D721Med (cell line): ENCODE data around the gene ZNF346.

Experiments
- DNase-seq: peaks from one replicate; pipeline ENCODE4 v3.0.0; 2011; ENCODE audit warnings: low spot score; ENCODE audit not compliant: insufficient read length
- FAIRE-seq: peaks from 2 replicates; lab custom pipeline; 2011; peaks lifted over from hg19 to GRCh38; lab: Jason Lieb, UNC
- TF ChIP-seq, protein P1 (sequence below): IDR thresholded peaks from 2 replicates; pipeline ENCODE4 v1.5.1; 2012; ENCODE audit warnings: mild to moderate bottlenecking, control low read depth; ENCODE audit not compliant: insufficient read depth; ENCODE audit errors: missing control alignments

The ZNF346 gene

DNA sequence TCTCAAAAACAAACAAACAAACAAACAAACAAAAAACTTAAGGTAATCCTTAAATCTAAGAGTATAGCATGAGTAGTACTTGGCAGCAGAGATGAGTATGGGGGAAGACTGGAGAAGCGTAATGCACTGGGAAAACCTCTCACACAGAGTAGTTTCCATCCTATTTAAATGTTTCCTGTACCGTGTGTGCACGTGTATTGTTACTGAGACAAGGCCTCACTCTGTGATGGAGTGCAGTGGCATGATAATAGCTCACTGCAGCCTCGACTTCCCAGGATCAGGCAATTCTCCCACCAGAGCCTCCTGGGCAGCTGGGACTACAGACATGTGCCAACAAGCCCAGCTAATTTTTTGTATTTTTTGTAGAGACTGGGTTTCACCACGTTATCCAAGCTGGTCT, 18.8 kb upstream of the ZNF346 start:
- FAIRE-seq (no peak), DNase-seq (no peak)
- TF ChIP-seq, protein P1, sequence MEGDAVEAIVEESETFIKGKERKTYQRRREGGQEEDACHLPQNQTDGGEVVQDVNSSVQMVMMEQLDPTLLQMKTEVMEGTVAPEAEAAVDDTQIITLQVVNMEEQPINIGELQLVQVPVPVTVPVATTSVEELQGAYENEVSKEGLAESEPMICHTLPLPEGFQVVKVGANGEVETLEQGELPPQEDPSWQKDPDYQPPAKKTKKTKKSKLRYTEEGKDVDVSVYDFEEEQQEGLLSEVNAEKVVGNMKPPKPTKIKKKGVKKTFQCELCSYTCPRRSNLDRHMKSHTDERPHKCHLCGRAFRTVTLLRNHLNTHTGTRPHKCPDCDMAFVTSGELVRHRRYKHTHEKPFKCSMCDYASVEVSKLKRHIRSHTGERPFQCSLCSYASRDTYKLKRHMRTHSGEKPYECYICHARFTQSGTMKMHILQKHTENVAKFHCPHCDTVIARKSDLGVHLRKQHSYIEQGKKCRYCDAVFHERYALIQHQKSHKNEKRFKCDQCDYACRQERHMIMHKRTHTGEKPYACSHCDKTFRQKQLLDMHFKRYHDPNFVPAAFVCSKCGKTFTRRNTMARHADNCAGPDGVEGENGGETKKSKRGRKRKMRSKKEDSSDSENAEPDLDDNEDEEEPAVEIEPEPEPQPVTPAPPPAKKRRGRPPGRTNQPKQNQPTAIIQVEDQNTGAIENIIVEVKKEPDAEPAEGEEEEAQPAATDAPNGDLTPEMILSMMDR, result no peak

DNA sequence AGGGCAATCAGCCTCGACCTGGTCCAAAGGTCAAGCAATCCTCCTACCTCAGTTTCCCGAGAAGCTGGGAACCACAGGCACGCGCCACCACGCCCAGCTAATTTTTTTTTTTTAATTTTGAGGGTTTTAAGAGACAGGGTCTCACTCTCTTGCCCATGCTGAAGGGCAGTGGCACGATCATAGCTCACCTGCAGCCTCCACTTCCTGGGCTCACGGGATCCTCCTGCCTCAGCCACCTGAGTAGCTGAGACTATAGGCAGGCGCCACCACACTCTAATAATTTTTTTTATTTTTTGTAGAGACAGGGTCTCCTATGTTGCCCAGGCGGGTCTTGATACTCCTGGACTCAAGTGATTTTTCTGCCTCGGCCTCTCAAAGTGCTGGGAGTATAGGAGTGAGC, 17.5 kb upstream of the ZNF346 start:
- DNase-seq, result no peak
- TF ChIP-seq, protein P1, result no peak
- no peak for FAIRE-seq

- DNase-seq, result no peak
- FAIRE-seq, result no peak
- TF ChIP-seq, protein P1, result peak; percentile 33
Measured at GRCh38 chr5:177005619-177006264, 16.8 kb upstream of the ZNF346 start.

DNA sequence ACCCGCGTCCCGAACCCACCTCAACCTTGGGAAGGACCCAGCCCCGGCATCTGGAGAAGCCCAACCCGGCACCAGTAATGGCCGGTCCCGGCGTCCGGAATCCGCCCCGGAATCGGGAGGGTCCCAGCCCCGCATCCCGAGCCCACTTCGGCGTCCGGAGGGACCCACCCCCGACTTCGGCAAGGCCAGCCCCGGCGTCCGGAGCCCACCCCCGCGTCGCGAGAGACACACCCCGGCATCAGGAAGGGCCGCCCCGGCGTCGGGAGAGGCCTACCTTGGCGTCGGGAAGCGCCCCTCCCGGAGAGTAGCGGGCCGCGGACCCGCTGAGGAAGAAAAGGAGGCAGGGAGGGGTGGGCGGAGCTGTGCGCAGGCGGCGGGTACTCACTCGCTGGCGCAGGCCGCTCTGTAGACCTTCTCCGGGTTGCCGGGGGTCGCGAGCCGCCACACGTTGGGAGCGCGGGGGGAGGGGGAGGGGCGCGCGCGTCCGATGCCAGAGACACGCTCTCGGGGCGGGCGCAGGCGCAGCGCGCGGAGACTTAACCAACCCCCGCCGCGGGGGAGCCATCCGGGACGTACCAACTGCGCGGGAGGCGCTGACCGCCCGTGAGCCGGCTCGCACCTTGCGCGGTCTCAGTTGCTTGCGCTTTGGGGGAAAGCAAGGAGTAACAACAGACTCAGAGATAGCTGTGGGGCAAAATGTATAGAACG, 16.1 kb upstream of the ZNF346 start, which contains the start of gene UIMC1:
Gene UIMC1 (minus strand): TSS at position 515 of the 708 bp plus-strand sequence. CDS start 24,164 bp downstream, outside the sequence.
- no peak for FAIRE-seq
- TF ChIP-seq, protein P1, result no peak
- DNase-seq, result peak; percentile 47

DNA sequence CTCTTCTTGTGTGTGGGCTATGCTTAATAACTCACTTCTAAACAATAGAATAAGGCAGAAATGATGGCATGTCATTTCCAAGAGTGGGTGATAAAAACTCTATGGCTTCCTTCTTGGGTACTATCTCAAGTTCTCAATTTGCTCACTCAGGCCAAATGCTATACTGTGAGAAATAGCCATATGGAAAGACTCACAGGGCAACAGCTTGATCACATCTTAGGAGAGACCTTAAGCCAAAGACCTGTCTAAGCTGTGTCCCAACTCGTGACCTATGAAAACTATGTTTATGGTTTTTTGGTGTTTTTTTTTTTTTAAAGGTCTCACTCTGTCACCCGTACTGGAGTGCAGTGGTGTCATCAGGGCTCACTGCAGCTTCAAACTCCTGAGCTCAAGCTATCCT, 13.8 kb upstream of the ZNF346 start:
- TF ChIP-seq, protein P1, result no peak
- no peak for DNase-seq
- FAIRE-seq, result no peak

GRCh38 chr5:177010153-177010552, 12.3 kb upstream of the ZNF346 start:
- DNase-seq (no peak), FAIRE-seq (no peak)
- TF ChIP-seq, protein P1, result no peak

- TF ChIP-seq, protein P1, result no peak
- DNase-seq, result no peak
- FAIRE-seq, result no peak
Measured at GRCh38 chr5:177015156-177015555, 7.3 kb upstream of the ZNF346 start.
